HG02981 (cell line): Measurements from ENCODE around the gene BNIP1.

Experiments
- ATAC-seq: cut with Tn5 transposase; IDR thresholded peaks from one replicate; pipeline ENCODE4 v1.9.1; 2021; ENCODE audit warnings: mild to moderate bottlenecking, moderate library complexity; ENCODE audit not compliant: unreplicated experiment

The BNIP1 gene

DNA sequence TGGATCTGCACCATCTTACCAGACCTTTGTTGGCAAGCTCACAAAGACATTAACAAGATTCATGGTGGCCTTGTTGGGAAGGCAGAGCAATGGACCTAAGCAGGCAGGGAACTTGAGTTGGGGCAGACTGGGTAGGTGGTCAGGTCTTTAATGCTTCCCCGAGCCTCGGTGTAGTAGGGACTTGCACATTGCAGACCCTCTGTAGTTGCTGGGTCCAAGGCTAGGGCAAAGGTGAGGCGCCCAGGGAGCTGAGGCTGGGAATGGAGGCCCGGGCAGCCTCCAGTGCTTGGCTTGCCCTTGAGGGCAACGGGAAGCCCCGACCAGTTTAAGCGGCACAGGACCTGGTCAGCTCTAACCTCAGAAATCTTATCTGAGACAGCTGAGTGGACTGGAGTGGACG, 66.5 kb downstream of the BNIP1 start:
- no peak for ATAC-seq

GRCh38 chr5:173211284-173211683, 67.0 kb downstream of the BNIP1 start:
- no peak for ATAC-seq

GRCh38 chr5:173213236-173213933, 69.1 kb downstream of the BNIP1 start:
- no peak for ATAC-seq
